Muscle of back (tissue), 11 donors: ENCODE results near the gene THRB. TPM values are rescaled to one million over a fixed set of nuclear protein-coding genes. Genes with fewer than 3 reads are reported as not detected.

Experiments
- DNase-seq, 3 donors: peaks; one replicate each; pipeline versions ENCODE4 v3.0.0 to v3.0.0-alpha.2; 2013
- polyA plus RNA-seq, 10 donors: library from polyadenylated mRNA; unstranded; fragments of 120-200 nt; gene quantifications; one replicate each; pipeline ENCODE4 v1.2.1, GENCODE V29; 2013; ENCODE audit not compliant: insufficient read length in 10 of 10

The THRB gene
- polyA plus RNA-seq, 10 donors, result 0.88 to 5.3 (median 1.3) TPM

GRCh38 chr3:24184528-24185176 lies 310.0 kb downstream of the THRB start:
- no peak for DNase-seq

GRCh38 chr3:24182756-24183155 lies 311.9 kb downstream of the THRB start:
- DNase-seq, result no peak

GRCh38 chr3:24181256-24181655 lies 313.4 kb downstream of the THRB start:
- DNase-seq, result no peak

GRCh38 chr3:24180616-24181015 lies 314.0 kb downstream of the THRB start:
- DNase-seq, result no peak

GRCh38 chr3:24177201-24177600 lies 317.4 kb downstream of the THRB start:
- no peak for DNase-seq

- no peak for DNase-seq
Observed at GRCh38 chr3:24174614-24175013, 320.0 kb downstream of the THRB start.

GRCh38 chr3:24168977-24169376 lies 325.7 kb downstream of the THRB start:
- no peak for DNase-seq

GRCh38 chr3:24167429-24167828 lies 327.2 kb downstream of the THRB start:
- DNase-seq, result peak in 2 of 3 donors; percentile 6 to 27

- DNase-seq, result no peak
Observed at GRCh38 chr3:24166515-24166914, 328.1 kb downstream of the THRB start.

GRCh38 chr3:24165603-24165982 lies 329.1 kb downstream of the THRB start:
- DNase-seq, result no peak

GRCh38 chr3:24164967-24165602 lies 329.6 kb downstream of the THRB start:
- DNase-seq, result no peak

- no peak for DNase-seq
Observed at GRCh38 chr3:24162929-24163328, 331.7 kb downstream of the THRB start.

- no peak for DNase-seq
Observed at GRCh38 chr3:24161841-24162240, 332.8 kb downstream of the THRB start.

GRCh38 chr3:24160424-24161095 lies 334.1 kb downstream of the THRB start:
- DNase-seq, result peak in 1 of 3 donors; percentile 34

- no peak for DNase-seq
Observed at GRCh38 chr3:24158761-24159454, 335.7 kb downstream of the THRB start.

GRCh38 chr3:24157106-24157505 lies 337.5 kb downstream of the THRB start:
- DNase-seq, result no peak

GRCh38 chr3:24156466-24156865 lies 338.2 kb downstream of the THRB start:
- peak in 1 of 3 donors; percentile 74 for DNase-seq

- no peak for DNase-seq
Observed at GRCh38 chr3:24155276-24155675, 339.4 kb downstream of the THRB start.

GRCh38 chr3:24154781-24155180 lies 339.9 kb downstream of the THRB start:
- DNase-seq, result no peak

GRCh38 chr3:24154013-24154695 lies 340.5 kb downstream of the THRB start:
- no peak for DNase-seq

- no peak for DNase-seq
Observed at GRCh38 chr3:24151594-24151993, 343.1 kb downstream of the THRB start.

- DNase-seq, result no peak
Observed at GRCh38 chr3:24149032-24149431, 345.6 kb downstream of the THRB start.
